ENCODE results near the gene ZNF443.
"Not testable (repeated sequence)": the region's sequence is repeated elsewhere in the genome, so short reads cannot be mapped to it uniquely, and the experiment has no call there.

- TF ChIP-seq, protein P1, sequence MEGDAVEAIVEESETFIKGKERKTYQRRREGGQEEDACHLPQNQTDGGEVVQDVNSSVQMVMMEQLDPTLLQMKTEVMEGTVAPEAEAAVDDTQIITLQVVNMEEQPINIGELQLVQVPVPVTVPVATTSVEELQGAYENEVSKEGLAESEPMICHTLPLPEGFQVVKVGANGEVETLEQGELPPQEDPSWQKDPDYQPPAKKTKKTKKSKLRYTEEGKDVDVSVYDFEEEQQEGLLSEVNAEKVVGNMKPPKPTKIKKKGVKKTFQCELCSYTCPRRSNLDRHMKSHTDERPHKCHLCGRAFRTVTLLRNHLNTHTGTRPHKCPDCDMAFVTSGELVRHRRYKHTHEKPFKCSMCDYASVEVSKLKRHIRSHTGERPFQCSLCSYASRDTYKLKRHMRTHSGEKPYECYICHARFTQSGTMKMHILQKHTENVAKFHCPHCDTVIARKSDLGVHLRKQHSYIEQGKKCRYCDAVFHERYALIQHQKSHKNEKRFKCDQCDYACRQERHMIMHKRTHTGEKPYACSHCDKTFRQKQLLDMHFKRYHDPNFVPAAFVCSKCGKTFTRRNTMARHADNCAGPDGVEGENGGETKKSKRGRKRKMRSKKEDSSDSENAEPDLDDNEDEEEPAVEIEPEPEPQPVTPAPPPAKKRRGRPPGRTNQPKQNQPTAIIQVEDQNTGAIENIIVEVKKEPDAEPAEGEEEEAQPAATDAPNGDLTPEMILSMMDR (conservative IDR thresholded peaks at IDR 0.05; ENCODE audit: low read depth, low read length) = not testable (repeated sequence)
- not testable (repeated sequence) for TF ChIP-seq EZH2 (IDR thresholded peaks at IDR 0.05; ENCODE audit: borderline replicate concordance, low read depth, low read length, poor library complexity, severe bottlenecking)
These were observed 45.5 kb upstream of the ZNF443 start for GRCh38 chr19:12486265-12486783.
